ENCODE measurements around the gene NDUFV1. TPM values are rescaled to one million over a fixed set of nuclear protein-coding genes. Genes with fewer than 3 reads are reported as not detected.

NDUFV1 gene
- total RNA-seq, 4 donors from 2014 or later, result 75.6 to 207 (median 142) TPM

DNA sequence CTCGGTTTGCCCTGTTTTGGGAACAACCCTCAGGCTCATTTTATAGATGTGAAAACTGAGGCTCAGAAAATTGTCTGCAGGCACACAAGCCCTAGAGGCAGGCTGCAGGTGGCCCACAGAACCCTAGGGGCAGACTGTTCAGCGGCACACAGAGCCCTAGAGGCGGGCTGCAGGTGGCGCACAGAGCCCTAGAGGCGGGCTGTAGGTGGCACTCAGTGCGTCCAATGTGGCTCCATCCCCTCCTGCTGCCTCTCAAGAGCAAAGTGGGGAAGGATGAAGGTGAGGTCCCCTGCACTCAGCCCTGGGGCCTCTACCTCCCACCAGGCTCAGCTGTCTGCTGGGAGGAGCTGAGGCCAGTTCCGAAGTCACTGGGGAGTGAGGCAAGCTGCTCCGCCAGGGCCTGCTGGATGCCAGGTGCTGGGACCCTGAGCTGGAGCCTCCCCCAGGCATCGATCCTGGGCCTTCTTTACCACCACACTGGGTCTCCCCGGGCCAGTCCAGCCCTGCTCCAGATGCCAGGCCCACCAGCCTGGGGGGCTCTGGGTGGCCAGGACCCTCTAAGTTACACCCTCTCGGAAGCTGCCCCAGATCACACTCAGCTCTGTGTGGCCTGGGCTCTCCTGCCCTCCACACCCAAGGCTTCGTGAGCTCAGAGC is 41.5 kb downstream of the NDUFV1 start:
- no peak for DNase-seq
- no peak overlapping the region for H3K27ac ChIP-seq
- no peaks in the 10 kb centered on the region for H3K36me3 ChIP-seq
- H3K4me1 ChIP-seq, result no peaks in the 10 kb centered on the region
- intact Hi-C loops (cut with DNase I; ENCODE audit: low total_unique reads), result no loop called here
- H3K4me3 ChIP-seq, result no peak overlapping the region
- H3K9me3 ChIP-seq, result no peaks in the 10 kb centered on the region
- peaks cover 0 to 3% of the 10 kb centered on the region in 2 donors for H3K27me3 ChIP-seq
- no peak for TF ChIP-seq POLR2A (IDR thresholded peaks at IDR 0.05)
- TF ChIP-seq, protein P1, sequence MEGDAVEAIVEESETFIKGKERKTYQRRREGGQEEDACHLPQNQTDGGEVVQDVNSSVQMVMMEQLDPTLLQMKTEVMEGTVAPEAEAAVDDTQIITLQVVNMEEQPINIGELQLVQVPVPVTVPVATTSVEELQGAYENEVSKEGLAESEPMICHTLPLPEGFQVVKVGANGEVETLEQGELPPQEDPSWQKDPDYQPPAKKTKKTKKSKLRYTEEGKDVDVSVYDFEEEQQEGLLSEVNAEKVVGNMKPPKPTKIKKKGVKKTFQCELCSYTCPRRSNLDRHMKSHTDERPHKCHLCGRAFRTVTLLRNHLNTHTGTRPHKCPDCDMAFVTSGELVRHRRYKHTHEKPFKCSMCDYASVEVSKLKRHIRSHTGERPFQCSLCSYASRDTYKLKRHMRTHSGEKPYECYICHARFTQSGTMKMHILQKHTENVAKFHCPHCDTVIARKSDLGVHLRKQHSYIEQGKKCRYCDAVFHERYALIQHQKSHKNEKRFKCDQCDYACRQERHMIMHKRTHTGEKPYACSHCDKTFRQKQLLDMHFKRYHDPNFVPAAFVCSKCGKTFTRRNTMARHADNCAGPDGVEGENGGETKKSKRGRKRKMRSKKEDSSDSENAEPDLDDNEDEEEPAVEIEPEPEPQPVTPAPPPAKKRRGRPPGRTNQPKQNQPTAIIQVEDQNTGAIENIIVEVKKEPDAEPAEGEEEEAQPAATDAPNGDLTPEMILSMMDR (IDR thresholded peaks at IDR 0.05), result no peak

DNA sequence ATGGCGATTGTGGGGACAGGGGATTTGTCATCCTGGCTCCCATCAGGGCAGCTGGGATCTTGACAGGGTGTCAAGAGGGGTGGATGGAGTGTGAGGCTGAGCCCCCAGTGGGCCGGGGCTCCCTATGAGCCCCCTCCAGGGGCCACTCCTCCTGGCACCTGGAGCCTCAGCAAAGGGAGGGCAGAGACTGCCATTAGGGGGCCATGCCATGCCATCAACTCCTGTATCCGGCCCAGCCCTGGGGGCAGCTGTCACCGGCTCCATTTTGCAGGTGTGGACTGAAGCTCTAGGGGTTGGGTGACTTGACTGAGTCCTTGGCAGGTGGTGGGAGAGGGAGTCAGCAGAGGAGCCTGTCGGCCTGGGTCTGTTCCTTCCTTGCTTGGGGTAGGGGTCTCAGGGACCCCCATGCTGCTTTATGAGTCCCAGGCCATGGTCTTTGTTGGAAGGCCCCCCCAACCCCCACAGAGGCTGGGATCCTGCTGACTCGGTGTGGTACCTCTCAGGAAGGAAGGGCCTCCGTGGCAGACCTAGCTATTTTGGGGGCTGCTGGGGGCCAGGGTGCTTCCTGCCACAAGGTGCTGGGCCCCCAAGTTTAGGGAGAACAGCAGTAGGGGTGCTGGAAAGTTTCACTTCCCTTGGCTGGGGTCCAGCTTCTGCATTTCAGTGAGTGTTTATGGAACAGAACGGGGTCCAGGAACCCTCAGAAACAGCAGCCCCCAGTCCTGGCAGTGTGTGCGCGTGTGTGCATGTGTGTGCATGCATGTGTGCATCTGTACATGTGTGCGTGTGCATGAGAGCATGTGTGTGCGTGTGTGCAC is 42.3 kb downstream of the NDUFV1 start:
- Histone ChIP-seq H3K27me3 (peaks cover 0 to 3% of the 10 kb centered on the region in 2 donors), H3K4me3 (no peak overlapping the region), H3K36me3 (no peaks in the 10 kb centered on the region), H3K27ac (no peak overlapping the region), H3K9me3 (no peaks in the 10 kb centered on the region), H3K4me1 (no peaks in the 10 kb centered on the region)
- DNase-seq, result no peak
- TF ChIP-seq, protein P1 (IDR thresholded peaks at IDR 0.05), result no peak
- TF ChIP-seq POLR2A (IDR thresholded peaks at IDR 0.05), result no peak
- intact Hi-C loops (cut with DNase I; ENCODE audit: low total_unique reads), result no loop called here

DNA sequence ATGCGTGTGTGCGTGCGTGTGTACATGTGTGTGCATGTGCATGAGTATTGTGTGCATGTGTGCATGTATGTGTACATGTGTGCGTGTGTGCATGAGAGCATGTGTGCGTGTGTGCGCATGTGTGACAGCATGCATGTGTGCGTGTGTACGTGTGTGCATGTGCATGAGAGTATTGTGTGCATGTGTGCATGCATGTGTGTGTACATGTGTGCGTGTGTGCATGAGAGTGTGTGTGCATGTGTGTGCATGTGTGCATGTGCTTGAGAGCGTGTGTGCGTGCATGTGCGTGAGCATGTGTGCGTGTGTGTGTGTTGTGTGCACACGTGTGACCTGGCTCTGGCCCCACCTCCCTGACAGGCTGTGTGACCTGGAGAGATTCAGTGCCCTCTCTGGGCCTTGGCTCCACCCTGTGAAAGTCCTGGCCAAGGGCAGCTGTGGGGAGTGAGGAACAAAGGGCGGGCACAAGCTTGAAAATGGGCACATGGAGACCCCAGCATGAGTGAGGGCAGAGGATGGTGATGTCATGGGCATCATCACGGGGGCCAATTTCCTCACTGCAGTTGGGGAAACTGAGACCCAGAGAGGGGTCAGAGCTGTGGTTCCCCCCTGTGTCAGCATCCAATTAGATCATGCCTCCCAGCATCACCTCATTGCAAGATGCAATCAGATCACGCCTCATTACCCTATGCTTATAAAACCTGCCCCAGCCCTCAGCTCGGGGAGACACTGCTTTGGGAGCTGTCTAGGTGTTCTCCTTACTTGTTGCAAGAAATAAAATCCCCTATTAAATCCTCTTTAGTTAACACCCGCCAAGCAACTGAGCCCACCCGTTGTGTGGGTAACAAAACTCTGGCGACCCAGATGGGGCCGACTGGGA is 43.1 kb downstream of the NDUFV1 start:
- H3K27me3 ChIP-seq, result peaks cover 0 to 3% of the 10 kb centered on the region in 2 donors

DNA sequence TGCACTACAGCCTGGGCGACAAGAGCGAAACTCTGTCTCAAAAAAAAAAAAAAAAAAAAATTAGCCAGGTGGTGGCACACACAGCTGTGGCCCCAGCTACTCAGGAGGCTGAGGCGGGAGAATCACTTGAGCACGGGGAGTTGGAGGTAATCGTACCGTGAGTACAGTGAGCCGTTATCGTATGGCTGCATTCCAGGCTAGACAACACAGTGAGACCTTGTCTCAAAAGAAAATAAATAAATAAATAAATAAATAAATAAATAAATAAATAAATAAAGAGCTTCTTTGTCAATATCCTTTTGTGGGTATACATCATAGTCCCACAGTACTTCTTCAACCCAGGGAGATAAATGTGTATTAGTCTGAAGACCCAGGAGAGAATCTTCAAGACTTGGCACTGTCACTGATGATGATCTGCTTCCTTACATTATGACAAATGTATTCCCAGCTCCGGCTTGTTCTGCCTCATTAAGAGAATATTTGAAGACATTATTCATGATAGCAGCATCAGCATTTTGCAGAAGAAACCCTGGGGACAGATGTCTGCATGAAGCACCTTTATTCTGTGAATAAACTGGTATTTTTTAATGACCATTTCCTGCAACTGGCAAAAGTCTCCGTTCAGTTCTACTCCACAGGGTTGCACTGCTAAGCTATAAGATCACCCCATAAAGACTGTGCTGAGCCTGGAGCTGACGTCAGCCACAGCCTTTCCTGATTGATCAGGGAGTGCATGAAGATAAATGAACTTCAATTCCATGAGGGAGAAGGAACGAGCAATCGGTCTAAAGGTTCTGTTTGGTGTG is 45.4 kb downstream of the NDUFV1 start:
- intact Hi-C loops (cut with DNase I; ENCODE audit: low total_unique reads), result no loop called here

More for the DNA sequence above, 43.1 kb downstream of the NDUFV1 start:
- no peaks in the 10 kb centered on the region for H3K36me3 ChIP-seq
- intact Hi-C loops (cut with DNase I; ENCODE audit: low total_unique reads), result no loop called here
- H3K27ac ChIP-seq, result no peak overlapping the region
- no peak for TF ChIP-seq POLR2A (IDR thresholded peaks at IDR 0.05)
- TF ChIP-seq, protein P1 (IDR thresholded peaks at IDR 0.05), result no peak
- peak overlapping the region in 1 of 2 donors; percentile 21 for H3K4me3 ChIP-seq
- no peaks in the 10 kb centered on the region for H3K9me3 ChIP-seq
- H3K4me1 ChIP-seq, result no peaks in the 10 kb centered on the region
- no peak for DNase-seq

More for the DNA sequence above, 45.4 kb downstream of the NDUFV1 start:
- Histone ChIP-seq H3K27ac (no peak overlapping the region), H3K27me3 (no peaks in the 10 kb centered on the region), H3K36me3 (no peaks in the 10 kb centered on the region), H3K4me3 (no peak overlapping the region), H3K9me3 (no peaks in the 10 kb centered on the region), H3K4me1 (no peaks in the 10 kb centered on the region)
- no peak for TF ChIP-seq POLR2A (IDR thresholded peaks at IDR 0.05)
- TF ChIP-seq, protein P1 (IDR thresholded peaks at IDR 0.05), result no peak
- no peak for DNase-seq
